ENCODE measurements around the gene BCAP31.

GRCh38 chrX:153689654-153690465, 34.3 kb downstream of the BCAP31 start:
- no peak for TF ChIP-seq EP300 (IDR thresholded peaks at IDR 0.05)
- TF ChIP-seq POLR2AphosphoS5 (IDR thresholded peaks at IDR 0.05), result no peak
